AG09319 (cell line): ENCODE measurements around the gene TMED6.
"Not testable (repeated sequence)": the region's sequence is repeated elsewhere in the genome, so short reads cannot be mapped to it uniquely, and the experiment has no call there.

Experiments
- DNase-seq: peaks from one replicate; pipeline ENCODE4 v3.0.0-alpha.2; 2010; ENCODE audit warnings: low read depth; ENCODE audit errors: extremely low read depth
- CTCF ChIP-seq: IDR thresholded peaks from 2 replicates; pipeline ENCODE4 v1.5.1; 2011; ENCODE audit warnings: low read depth, mild to moderate bottlenecking, inconsistent platforms, low read length, moderate library complexity

TMED6 gene

GRCh38 chr16:69301187-69301586 lies 50.4 kb downstream of the TMED6 start:
- TF ChIP-seq CTCF: no peak
- DNase-seq: no peak

GRCh38 chr16:69298261-69298660 lies 53.3 kb downstream of the TMED6 start:
- TF ChIP-seq CTCF: no peak
- no peak for DNase-seq

GRCh38 chr16:69296771-69297170 lies 54.8 kb downstream of the TMED6 start:
- not testable (repeated sequence) for DNase-seq

GRCh38 chr16:69294051-69294450 lies 57.5 kb downstream of the TMED6 start:
- no peak for DNase-seq
- TF ChIP-seq CTCF: no peak

GRCh38 chr16:69293401-69293800 lies 58.2 kb downstream of the TMED6 start:
- TF ChIP-seq CTCF: no peak
- no peak for DNase-seq
